ENCODE measurements around the gene DENND1A.

The DENND1A gene

GRCh38 chr9:123514766-123515165 lies 415.2 kb downstream of the DENND1A start:
- DNase-seq, result no peak

- no peak for DNase-seq
Measured at GRCh38 chr9:123513554-123513953, 416.4 kb downstream of the DENND1A start.

- no peak for DNase-seq
Measured at GRCh38 chr9:123511326-123512277, 418.3 kb downstream of the DENND1A start.

- no peak for DNase-seq
Measured at GRCh38 chr9:123509646-123510045, 420.3 kb downstream of the DENND1A start.

- DNase-seq, result no peak
Measured at GRCh38 chr9:123508048-123508447, 421.9 kb downstream of the DENND1A start.

GRCh38 chr9:123505496-123505895 lies 424.4 kb downstream of the DENND1A start:
- no peak for DNase-seq

GRCh38 chr9:123500336-123500735 lies 429.6 kb downstream of the DENND1A start:
- no peak for DNase-seq

GRCh38 chr9:123497830-123498229 lies 432.1 kb downstream of the DENND1A start:
- DNase-seq, result no peak

- no peak for DNase-seq
Measured at GRCh38 chr9:123495731-123496130, 434.2 kb downstream of the DENND1A start.

- no peak for DNase-seq
Measured at GRCh38 chr9:123493627-123494026, 436.3 kb downstream of the DENND1A start.

- no peak for DNase-seq
Measured at GRCh38 chr9:123490688-123491087, 439.2 kb downstream of the DENND1A start.

GRCh38 chr9:123488722-123489321 lies 441.1 kb downstream of the DENND1A start:
- no peak for DNase-seq

- peak; percentile 9 for DNase-seq
Measured at GRCh38 chr9:123487944-123488548, 441.9 kb downstream of the DENND1A start.

GRCh38 chr9:123486431-123486830 lies 443.5 kb downstream of the DENND1A start:
- DNase-seq, result no peak

GRCh38 chr9:123485216-123485615 lies 444.7 kb downstream of the DENND1A start:
- no peak for DNase-seq

- no peak for DNase-seq
Measured at GRCh38 chr9:123484130-123484529, 445.8 kb downstream of the DENND1A start.

GRCh38 chr9:123483191-123483803 lies 446.6 kb downstream of the DENND1A start:
- DNase-seq, result no peak

- no peak for DNase-seq
Measured at GRCh38 chr9:123482295-123482968, 447.5 kb downstream of the DENND1A start.

GRCh38 chr9:123481209-123481865 lies 448.6 kb downstream of the DENND1A start:
- no peak for DNase-seq

- DNase-seq, result no peak
Measured at GRCh38 chr9:123480791-123481190, 449.1 kb downstream of the DENND1A start.

- DNase-seq, result no peak
Measured at GRCh38 chr9:123480096-123480495, 449.8 kb downstream of the DENND1A start.

- no peak for DNase-seq
Measured at GRCh38 chr9:123478967-123479602, 450.8 kb downstream of the DENND1A start.

All from NCI-H526 treated with DMSO at 0.1 percent for 48 hours (cell line).